HG03521 (cell line): Measurements from ENCODE around the gene PPP1R3E.
"Not testable (repeated sequence)": the region's sequence is repeated elsewhere in the genome, so short reads cannot be mapped to it uniquely, and the experiment has no call there.

Experiments
- ATAC-seq: cut with Tn5 transposase; IDR thresholded peaks from one replicate; pipeline ENCODE4 v1.9.1; 2021; ENCODE audit warnings: mild to moderate bottlenecking, moderate library complexity; ENCODE audit not compliant: unreplicated experiment

Gene PPP1R3E

GRCh38 chr14:23302290-23303225, at the start of gene PPP1R3E:
Gene PPP1R3E (minus strand): TSS chr14:23302859. CDS start chr14:23302576, 283 bp downstream.
- ATAC-seq, result peak; percentile 23

GRCh38 chr14:23351681-23352505, 49.2 kb upstream of the PPP1R3E start:
- no peak for ATAC-seq

DNA sequence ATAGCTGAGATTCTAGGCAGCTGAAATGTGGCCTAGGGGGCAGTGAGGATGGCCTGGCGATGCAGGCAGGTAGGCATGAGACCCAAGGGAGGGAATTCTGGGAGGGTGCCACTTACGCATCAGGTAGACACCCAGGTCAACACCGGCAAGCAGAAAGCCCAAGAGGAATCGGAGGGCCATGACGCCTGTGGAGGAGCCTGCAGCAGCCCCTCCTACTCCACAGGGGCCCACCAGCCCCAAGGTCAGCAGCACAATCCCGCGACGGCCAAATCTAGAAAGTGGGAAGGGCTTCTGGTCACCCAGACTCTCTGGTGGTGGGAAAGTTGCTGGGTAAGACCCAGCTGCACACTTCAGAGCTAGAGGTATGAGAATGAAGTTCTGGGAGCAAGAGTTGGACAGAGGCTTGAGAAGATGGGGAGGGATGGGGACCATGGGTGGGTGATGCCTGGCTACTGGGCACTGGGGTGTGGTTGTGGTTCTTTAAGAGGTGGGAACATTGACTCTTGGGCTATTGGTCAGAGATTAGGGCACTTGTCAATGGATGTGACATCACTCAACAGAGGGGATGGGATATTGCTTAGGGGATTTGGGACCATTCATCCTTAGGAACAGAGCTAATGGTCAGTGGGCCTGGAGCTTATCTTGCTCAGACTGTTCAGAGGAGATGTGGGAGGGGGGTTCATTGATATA, 46.6 kb upstream of the PPP1R3E start:
- no peak for ATAC-seq

- no peak for ATAC-seq
Measured at GRCh38 chr14:23348297-23348655, 45.6 kb upstream of the PPP1R3E start.

- ATAC-seq, result no peak
Measured at GRCh38 chr14:23347406-23348296, 45.0 kb upstream of the PPP1R3E start.

DNA sequence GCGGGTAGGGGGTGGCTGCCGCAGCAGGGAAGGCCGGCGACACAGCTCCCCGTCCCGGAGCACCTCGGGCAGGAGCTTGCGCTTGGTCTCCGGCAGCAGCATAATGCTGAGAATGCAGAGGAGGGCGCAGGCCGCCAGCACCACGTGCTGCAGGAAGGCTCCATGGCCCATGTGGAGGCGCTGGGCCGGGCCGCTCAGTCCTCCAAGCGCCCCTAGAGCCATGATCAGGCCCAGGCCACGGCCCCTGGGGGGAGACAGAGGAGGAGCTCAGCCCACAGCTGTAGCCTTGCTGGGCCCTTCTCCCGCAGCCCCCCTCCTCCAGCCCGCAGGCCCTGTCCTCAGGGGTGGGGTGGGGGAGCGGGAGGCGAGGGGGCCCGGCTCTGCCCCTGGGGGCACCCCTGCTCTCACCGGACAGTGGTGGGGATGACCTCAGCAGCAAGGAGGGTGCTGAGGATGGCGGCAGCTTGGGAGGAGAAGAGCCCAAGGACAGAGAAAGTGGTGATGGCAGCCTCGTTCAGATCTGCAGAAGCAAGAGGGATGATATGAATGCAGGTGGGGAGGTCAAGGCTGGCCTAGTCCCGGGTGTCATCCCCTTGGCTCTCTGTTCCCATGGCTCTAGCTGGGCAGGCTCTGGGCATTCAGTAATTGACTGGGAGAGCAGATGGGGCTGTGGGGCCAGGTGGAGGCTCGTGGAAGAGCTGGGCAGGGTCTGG, 44.2 kb upstream of the PPP1R3E start:
- no peak for ATAC-seq

GRCh38 chr14:23345987-23346692, 43.5 kb upstream of the PPP1R3E start:
- ATAC-seq, result no peak

DNA sequence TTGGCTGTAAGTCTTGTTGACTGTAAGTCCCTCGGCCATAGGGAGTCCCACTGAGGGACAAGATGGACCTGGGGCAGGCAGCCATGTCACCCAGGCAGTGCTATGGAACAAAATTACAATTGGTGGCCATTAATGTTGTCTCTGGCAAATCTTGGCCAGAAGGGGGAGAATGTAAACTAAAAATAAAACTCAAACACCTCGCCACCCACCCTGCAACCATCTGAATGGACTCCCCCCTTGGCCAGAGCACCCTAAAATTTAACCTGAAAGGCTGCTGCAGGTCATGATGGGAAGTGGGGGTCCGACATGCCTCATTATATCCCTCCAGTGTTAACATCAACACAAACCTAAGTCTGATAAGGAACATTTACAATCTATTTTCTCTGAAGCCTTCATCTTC, 41.8 kb upstream of the PPP1R3E start:
- no peak for ATAC-seq

- no peak for ATAC-seq
Measured at GRCh38 chr14:23339506-23340268, 37.0 kb upstream of the PPP1R3E start.

DNA sequence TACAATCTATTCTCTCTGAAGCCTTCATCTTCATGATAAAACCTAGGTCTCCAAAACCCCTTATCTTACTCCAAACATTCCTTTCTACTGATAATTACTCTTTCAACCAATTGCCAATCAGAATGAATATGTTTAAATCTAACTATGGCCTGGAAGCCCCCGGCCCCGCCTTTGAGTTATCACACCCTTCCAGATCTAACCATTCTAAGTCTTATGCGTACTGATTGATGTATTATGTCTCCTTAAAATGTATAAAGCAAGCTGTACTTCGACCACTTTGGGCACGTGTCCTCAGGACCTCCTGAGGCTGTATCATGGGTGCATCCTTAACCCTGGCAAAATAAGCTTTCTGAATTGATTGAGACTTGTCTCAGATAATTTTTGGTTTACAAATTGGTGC, 33.0 kb upstream of the PPP1R3E start:
- no peak for ATAC-seq

GRCh38 chr14:23327947-23328744, 25.5 kb upstream of the PPP1R3E start:
- no peak for ATAC-seq

- ATAC-seq, result no peak
Measured at GRCh38 chr14:23326491-23327332, 24.1 kb upstream of the PPP1R3E start.

GRCh38 chr14:23325746-23326145, 23.1 kb upstream of the PPP1R3E start:
- ATAC-seq, result not testable (repeated sequence)

GRCh38 chr14:23324993-23325392, 22.3 kb upstream of the PPP1R3E start:
- no peak for ATAC-seq

DNA sequence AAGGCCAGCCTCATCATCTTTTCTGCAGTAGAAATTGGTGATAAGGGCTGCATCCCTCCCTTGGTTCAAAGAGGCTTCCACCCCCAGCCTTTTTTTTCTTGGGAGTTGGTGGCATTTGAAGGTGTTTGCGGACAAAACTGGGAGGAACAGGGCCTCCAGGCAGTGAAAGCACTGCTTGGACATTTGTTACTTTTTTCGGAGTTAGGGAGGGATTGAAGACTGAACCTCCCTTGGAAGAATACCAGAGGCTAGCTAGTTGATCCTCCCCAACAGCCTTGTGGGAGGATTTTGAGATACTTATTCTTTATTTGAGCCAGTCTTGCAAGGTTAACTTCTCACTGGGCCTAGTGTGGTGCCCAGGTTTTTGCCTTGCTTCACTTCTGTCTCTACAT, 21.8 kb upstream of the PPP1R3E start:
- ATAC-seq, result no peak

DNA sequence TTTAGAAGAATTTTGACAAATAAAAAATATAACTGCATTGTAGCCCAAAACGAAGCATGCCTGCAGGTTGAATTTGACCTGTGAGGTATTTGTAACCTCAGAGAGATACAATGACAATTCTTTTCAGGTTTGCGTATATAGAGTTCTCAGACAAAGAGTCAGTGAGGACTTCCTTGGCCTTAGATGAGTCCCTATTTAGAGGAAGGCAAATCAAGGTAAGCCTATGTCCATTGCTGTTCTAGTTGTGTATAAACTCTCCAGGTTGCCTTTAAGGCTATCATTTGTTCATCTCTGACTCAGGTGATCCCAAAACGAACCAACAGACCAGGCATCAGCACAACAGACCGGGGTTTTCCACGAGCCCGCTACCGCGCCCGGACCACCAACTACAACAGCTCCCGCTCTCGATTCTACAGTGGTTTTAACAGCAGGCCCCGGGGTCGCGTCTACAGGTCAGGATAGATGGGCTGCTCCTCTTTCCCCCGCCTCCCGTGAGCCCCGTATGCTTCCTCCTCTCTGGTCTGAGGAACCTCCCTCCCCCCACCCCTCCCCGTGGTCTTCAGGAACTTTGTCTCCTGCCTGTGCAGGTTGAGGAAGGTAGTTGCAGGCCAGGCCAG, 21.3 kb upstream of the PPP1R3E start:
- ATAC-seq, result no peak
